ENCODE data around the gene TMIE. TPM values are rescaled to one million over a fixed set of nuclear protein-coding genes. Genes with fewer than 3 reads are reported as not detected.

TMIE gene
- polyA plus RNA-seq, 1 experiment: not detected

GRCh38 chr3:46714728-46715506 lies 13.7 kb downstream of the TMIE start:
- Histone ChIP-seq H3K9me3 (ENCODE audit: control insufficient read depth, insufficient read depth, low read length) (no peaks in the 10 kb centered on the region), H3K27ac (ENCODE audit: low read depth, low read length) (no peak overlapping the region), H3K4me3 (ENCODE audit: low read depth, low read length) (no peak overlapping the region), H3K27me3 (ENCODE audit: control insufficient read depth, insufficient read depth, low read length) (peaks cover 40% of the 10 kb centered on the region)
- CTCF ChIA-PET: interaction anchor here (0.8 to 1.5 kb wide), 2 partner anchors 180 to 195 kb away, joined by 3 to 9 read pairs; no protein-coding TSS in a partner anchor
- DNase-seq (ENCODE audit: low read depth, low spot score): no peak
- POLR2A ChIA-PET: no interaction called here
- no peak for TF ChIP-seq CTCF (IDR thresholded peaks at IDR 0.05; ENCODE audit: low read depth, low read length)

GRCh38 chr3:46715507-46716175 lies 14.4 kb downstream of the TMIE start:
- ChIA-PET POLR2A (no interaction called here), CTCF (interaction anchor here (1.5 kb wide), 1 partner anchor 179 kb away, joined by 9 read pairs; no protein-coding TSS in a partner anchor)
- Histone ChIP-seq H3K9me3 (ENCODE audit: control insufficient read depth, insufficient read depth, low read length) (no peaks in the 10 kb centered on the region), H3K27me3 (ENCODE audit: control insufficient read depth, insufficient read depth, low read length) (peaks cover 40% of the 10 kb centered on the region), H3K4me3 (ENCODE audit: low read depth, low read length) (no peak overlapping the region), H3K27ac (ENCODE audit: low read depth, low read length) (no peak overlapping the region)
- no peak for TF ChIP-seq CTCF (IDR thresholded peaks at IDR 0.05; ENCODE audit: low read depth, low read length)
- DNase-seq (ENCODE audit: low read depth, low spot score): no peak

- DNase-seq (ENCODE audit: low read depth, low spot score): no peak
- POLR2A ChIA-PET: no interaction called here
- no peak overlapping the region for H3K27ac ChIP-seq (ENCODE audit: low read depth, low read length)
- H3K9me3 ChIP-seq (ENCODE audit: control insufficient read depth, insufficient read depth, low read length): no peaks in the 10 kb centered on the region
- no peak overlapping the region for H3K4me3 ChIP-seq (ENCODE audit: low read depth, low read length)
- H3K27me3 ChIP-seq (ENCODE audit: control insufficient read depth, insufficient read depth, low read length): peaks cover 40% of the 10 kb centered on the region
- no peak for TF ChIP-seq CTCF (IDR thresholded peaks at IDR 0.05; ENCODE audit: low read depth, low read length)
- CTCF ChIA-PET: interaction anchor here (1.5 kb wide), 1 partner anchor 178 kb away, joined by 9 read pairs; no protein-coding TSS in a partner anchor
Measured at GRCh38 chr3:46716461-46717441, 15.6 kb downstream of the TMIE start.

GRCh38 chr3:46717447-46718231 lies 16.4 kb downstream of the TMIE start, which contains the start of gene PRSS50:
Gene PRSS50, minus strand, starts transcription at chr3:46717869. Its CDS starts 45 bp downstream, at chr3:46717824.
- Histone ChIP-seq H3K27ac (ENCODE audit: low read depth, low read length) (no peak within 1 kb of the TSS), H3K9me3 (ENCODE audit: control insufficient read depth, insufficient read depth, low read length) (no peaks in the 10 kb centered on the region), H3K27me3 (ENCODE audit: control insufficient read depth, insufficient read depth, low read length) (peaks cover 36% of the 10 kb centered on the region), H3K4me3 (ENCODE audit: low read depth, low read length) (no peak within 1 kb of the TSS)
- no peak for DNase-seq (ENCODE audit: low read depth, low spot score)
- CTCF ChIA-PET: no interaction called here
- 0 out of 2 replicates have a peak, but pooled peaks have one; percentile 16 for TF ChIP-seq CTCF (IDR thresholded peaks at IDR 0.05; ENCODE audit: low read depth, low read length)
- POLR2A ChIA-PET: no interaction called here
